ENCODE measurements around the gene SIGLEC7. TPM values are rescaled to one million over a fixed set of nuclear protein-coding genes. Genes with fewer than 3 reads are reported as not detected.

SIGLEC7 gene
- polyA plus RNA-seq, 1 experiment, result not detected

- ChIA-PET POLR2A (no interaction called here), CTCF (no interaction called here)
- Histone ChIP-seq H3K9me3 (ENCODE audit: control insufficient read depth, insufficient read depth, low read length) (peaks cover 27% of the 10 kb centered on the region), H3K4me3 (ENCODE audit: low read depth, low read length) (no peak overlapping the region), H3K27me3 (ENCODE audit: control insufficient read depth, insufficient read depth, low read length) (no peaks in the 10 kb centered on the region), H3K27ac (ENCODE audit: low read depth, low read length) (no peak overlapping the region)
- TF ChIP-seq, protein P1, sequence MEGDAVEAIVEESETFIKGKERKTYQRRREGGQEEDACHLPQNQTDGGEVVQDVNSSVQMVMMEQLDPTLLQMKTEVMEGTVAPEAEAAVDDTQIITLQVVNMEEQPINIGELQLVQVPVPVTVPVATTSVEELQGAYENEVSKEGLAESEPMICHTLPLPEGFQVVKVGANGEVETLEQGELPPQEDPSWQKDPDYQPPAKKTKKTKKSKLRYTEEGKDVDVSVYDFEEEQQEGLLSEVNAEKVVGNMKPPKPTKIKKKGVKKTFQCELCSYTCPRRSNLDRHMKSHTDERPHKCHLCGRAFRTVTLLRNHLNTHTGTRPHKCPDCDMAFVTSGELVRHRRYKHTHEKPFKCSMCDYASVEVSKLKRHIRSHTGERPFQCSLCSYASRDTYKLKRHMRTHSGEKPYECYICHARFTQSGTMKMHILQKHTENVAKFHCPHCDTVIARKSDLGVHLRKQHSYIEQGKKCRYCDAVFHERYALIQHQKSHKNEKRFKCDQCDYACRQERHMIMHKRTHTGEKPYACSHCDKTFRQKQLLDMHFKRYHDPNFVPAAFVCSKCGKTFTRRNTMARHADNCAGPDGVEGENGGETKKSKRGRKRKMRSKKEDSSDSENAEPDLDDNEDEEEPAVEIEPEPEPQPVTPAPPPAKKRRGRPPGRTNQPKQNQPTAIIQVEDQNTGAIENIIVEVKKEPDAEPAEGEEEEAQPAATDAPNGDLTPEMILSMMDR (IDR thresholded peaks at IDR 0.05; ENCODE audit: low read depth, low read length), result no peak
- DNase-seq (ENCODE audit: low read depth, low spot score), result no peak
These were observed 46.1 kb downstream of the SIGLEC7 start for GRCh38 chr19:51188227-51188559.

- ChIA-PET POLR2A (no interaction called here), CTCF (no interaction called here)
- TF ChIP-seq, protein P1 (IDR thresholded peaks at IDR 0.05; ENCODE audit: low read depth, low read length), result no peak
- Histone ChIP-seq H3K27ac (ENCODE audit: low read depth, low read length) (no peak overlapping the region), H3K27me3 (ENCODE audit: control insufficient read depth, insufficient read depth, low read length) (no peaks in the 10 kb centered on the region), H3K9me3 (ENCODE audit: control insufficient read depth, insufficient read depth, low read length) (peaks cover 4% of the 10 kb centered on the region; the same call in 1 of the 2 replicates), H3K4me3 (ENCODE audit: low read depth, low read length) (no peak overlapping the region)
- DNase-seq (ENCODE audit: low read depth, low spot score), result no peak
These were observed 50.6 kb downstream of the SIGLEC7 start for GRCh38 chr19:51192689-51193088.

DNA sequence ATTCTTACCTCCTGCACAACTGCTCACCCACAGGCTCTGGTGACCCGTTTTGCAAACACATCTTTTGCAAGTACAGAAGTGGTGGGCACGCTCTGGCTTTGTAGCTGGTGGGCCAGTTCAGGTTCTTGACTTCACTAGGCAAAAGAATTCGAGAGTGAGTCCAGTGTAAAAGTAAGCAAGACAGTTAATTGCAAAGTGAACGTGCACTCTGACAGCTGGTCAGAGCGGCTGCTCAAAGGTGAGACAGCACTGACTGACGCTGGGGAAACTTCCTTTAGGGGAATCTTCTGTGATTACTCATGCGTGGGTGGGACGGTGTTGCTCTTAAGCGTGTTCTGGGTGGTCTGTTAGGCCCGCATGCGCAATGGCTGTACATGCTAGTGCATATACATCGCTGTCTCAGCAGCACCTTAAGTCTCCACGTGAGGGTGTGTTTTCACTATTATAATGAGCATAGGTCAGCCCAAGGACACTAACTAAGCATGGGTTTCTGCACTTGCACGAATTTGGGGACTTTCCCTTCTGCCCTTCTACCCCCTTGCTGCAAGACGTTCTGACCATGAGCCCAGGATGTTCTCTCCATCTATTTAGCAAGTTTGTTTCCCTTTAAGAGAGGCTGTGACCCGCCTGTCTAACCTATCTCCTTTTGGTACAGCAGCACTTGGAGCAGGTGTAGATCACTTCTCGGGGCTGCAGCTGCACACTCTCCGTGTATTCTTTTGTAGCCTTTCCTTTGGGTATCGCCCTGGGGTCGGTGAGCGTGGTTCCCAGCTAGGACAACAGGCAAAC lies 52.6 kb downstream of the SIGLEC7 start:
- ChIA-PET POLR2A (no interaction called here), CTCF (no interaction called here)
- H3K9me3 ChIP-seq (ENCODE audit: control insufficient read depth, insufficient read depth, low read length), result peaks cover 8% of the 10 kb centered on the region; the same call in 1 of the 2 replicates
- no peaks in the 10 kb centered on the region for H3K27me3 ChIP-seq (ENCODE audit: control insufficient read depth, insufficient read depth, low read length)
- no peak overlapping the region for H3K4me3 ChIP-seq (ENCODE audit: low read depth, low read length)
- DNase-seq (ENCODE audit: low read depth, low spot score), result no peak
- H3K27ac ChIP-seq (ENCODE audit: low read depth, low read length), result no peak overlapping the region
- TF ChIP-seq, protein P1 (IDR thresholded peaks at IDR 0.05; ENCODE audit: low read depth, low read length), result no peak

GRCh38 chr19:51195316-51195586 lies 53.1 kb downstream of the SIGLEC7 start:
- POLR2A ChIA-PET, result no interaction called here
- Histone ChIP-seq H3K9me3 (ENCODE audit: control insufficient read depth, insufficient read depth, low read length) (peaks cover 8% of the 10 kb centered on the region; the same call in 1 of the 2 replicates), H3K27ac (ENCODE audit: low read depth, low read length) (no peak overlapping the region), H3K27me3 (ENCODE audit: control insufficient read depth, insufficient read depth, low read length) (no peaks in the 10 kb centered on the region), H3K4me3 (ENCODE audit: low read depth, low read length) (no peak overlapping the region)
- TF ChIP-seq, protein P1 (IDR thresholded peaks at IDR 0.05; ENCODE audit: low read depth, low read length), result no peak
- CTCF ChIA-PET, result no interaction called here
- DNase-seq (ENCODE audit: low read depth, low spot score), result no peak

GRCh38 chr19:51195616-51196015 lies 53.5 kb downstream of the SIGLEC7 start:
- CTCF ChIA-PET, result no interaction called here
- POLR2A ChIA-PET, result no interaction called here
- no peak overlapping the region for H3K27ac ChIP-seq (ENCODE audit: low read depth, low read length)
- no peaks in the 10 kb centered on the region for H3K27me3 ChIP-seq (ENCODE audit: control insufficient read depth, insufficient read depth, low read length)
- peaks cover 8% of the 10 kb centered on the region; the same call in 1 of the 2 replicates for H3K9me3 ChIP-seq (ENCODE audit: control insufficient read depth, insufficient read depth, low read length)
- TF ChIP-seq, protein P1 (IDR thresholded peaks at IDR 0.05; ENCODE audit: low read depth, low read length), result no peak
- DNase-seq (ENCODE audit: low read depth, low spot score), result no peak
- H3K4me3 ChIP-seq (ENCODE audit: low read depth, low read length), result no peak overlapping the region
